Measurements from ENCODE around the gene MTFR1L.
A peak's percentile ranks its signal among the peaks of the same experiment; 100 is the strongest.

Gene MTFR1L

GRCh38 chr1:25820247-25821111, 725 bp downstream of the MTFR1L start:
- TF ChIP-seq, protein P1, sequence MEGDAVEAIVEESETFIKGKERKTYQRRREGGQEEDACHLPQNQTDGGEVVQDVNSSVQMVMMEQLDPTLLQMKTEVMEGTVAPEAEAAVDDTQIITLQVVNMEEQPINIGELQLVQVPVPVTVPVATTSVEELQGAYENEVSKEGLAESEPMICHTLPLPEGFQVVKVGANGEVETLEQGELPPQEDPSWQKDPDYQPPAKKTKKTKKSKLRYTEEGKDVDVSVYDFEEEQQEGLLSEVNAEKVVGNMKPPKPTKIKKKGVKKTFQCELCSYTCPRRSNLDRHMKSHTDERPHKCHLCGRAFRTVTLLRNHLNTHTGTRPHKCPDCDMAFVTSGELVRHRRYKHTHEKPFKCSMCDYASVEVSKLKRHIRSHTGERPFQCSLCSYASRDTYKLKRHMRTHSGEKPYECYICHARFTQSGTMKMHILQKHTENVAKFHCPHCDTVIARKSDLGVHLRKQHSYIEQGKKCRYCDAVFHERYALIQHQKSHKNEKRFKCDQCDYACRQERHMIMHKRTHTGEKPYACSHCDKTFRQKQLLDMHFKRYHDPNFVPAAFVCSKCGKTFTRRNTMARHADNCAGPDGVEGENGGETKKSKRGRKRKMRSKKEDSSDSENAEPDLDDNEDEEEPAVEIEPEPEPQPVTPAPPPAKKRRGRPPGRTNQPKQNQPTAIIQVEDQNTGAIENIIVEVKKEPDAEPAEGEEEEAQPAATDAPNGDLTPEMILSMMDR (IDR thresholded peaks at IDR 0.05; ENCODE audit: low read depth, low read length): no peak
- peak; percentile 53 to 71 for DNase-seq (ENCODE audit: low read depth in 2 of 2)
- peak overlapping the region; percentile 91 for H3K4me3 ChIP-seq (replicated peaks in 1 of 2; ENCODE audit: low read depth in 2 of 2, low read length in 2 of 2)

DNA sequence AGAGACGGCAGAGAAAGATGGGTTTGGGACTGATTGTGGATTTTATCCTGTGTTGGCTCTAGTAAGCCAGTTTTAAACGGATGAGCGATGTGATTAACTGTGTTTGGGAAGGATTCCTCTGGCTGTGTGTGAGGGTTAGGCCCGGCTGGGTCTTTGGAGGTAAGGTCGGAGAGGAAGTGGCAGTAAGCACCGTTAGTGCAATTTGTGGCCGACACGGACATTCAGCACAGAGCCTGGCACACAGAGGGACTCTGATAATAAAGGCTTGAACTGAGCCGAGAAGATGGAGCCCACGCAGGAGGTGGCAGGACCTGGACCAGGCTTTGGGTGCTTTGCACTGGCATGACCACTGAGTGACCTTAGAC, 1.3 kb downstream of the MTFR1L start:
- TF ChIP-seq, protein P1 (IDR thresholded peaks at IDR 0.05; ENCODE audit: low read depth, low read length): no peak
- no peak for DNase-seq (ENCODE audit: low read depth in 2 of 2)
- peak overlapping the region; percentile 91 for H3K4me3 ChIP-seq (replicated peaks in 1 of 2; ENCODE audit: low read depth in 2 of 2, low read length in 2 of 2)

DNA sequence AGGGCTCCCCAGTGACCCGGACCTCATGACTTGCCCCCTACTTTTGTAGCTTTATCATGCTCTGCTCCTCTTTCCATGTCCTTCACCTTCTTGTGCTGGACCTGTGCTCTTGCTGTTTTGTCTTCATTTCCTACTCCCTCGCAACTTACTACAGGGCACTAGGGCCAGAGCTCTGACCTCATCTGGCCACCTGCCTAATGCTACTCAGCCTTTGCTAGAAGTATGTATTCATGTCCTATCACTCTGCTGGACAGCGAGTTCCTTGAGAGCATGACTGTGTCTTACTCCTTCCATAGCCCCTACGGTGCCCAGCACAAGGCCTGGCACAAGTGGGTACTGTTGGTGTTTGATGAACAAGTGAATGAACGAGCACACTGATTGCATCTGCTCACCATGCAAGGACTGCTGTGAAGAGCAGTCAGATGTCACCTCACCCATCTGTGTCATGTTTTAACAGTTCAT, 1.9 kb downstream of the MTFR1L start:
- DNase-seq (ENCODE audit: low read depth in 2 of 2): peak; percentile 49 to 76
- TF ChIP-seq, protein P1 (IDR thresholded peaks at IDR 0.05; ENCODE audit: low read depth, low read length): no peak
- H3K4me3 ChIP-seq (replicated peaks in 1 of 2; ENCODE audit: low read depth in 2 of 2, low read length in 2 of 2): peak overlapping the region in 1 of 2 donors; percentile 4

DNA sequence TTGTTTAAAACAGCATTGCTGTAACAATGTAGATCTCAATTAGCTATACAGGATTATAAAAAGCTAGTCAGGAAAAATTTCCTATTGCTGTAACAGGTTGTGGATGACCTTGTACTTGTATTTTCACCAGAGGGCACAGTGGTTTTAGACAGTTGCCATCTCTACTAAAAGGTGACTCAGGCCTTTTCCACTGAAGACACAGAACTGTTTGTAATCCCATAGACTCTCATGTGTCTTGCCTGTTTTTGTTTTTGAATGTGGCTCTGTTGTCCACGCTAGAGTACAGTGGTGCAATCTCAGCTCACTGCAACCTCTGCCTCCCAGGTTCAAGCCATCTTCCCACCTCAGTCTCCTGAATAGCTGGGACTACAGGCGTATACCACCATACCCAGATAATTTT, 5.9 kb downstream of the MTFR1L start:
- TF ChIP-seq, protein P1 (IDR thresholded peaks at IDR 0.05; ENCODE audit: low read depth, low read length): no peak
- no peak for DNase-seq (ENCODE audit: low read depth in 2 of 2)

DNA sequence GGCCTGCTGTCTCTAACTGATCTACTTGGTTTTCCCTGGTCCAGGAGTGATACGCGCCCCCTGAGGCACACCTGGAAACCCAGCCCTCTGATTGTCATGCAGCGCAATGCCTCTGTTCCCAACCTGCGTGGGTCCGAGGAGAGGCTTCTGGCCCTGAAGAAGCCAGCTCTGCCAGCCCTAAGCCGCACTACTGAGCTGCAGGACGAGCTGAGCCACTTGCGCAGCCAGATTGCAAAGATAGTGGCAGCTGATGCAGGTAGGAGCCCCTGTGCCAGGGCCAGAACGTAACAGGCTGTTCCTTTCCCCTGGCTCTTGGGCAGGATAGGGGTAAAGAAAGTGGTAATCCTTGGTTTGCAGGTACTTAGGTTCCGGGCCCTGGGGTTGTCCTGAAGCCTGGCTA, 6.8 kb downstream of the MTFR1L start:
- DNase-seq (ENCODE audit: low read depth in 2 of 2): no peak
- TF ChIP-seq, protein P1 (IDR thresholded peaks at IDR 0.05; ENCODE audit: low read depth, low read length): no peak
- no peak overlapping the region for H3K4me3 ChIP-seq (replicated peaks in 1 of 2; ENCODE audit: low read depth in 2 of 2, low read length in 2 of 2)

More for the DNA sequence above, 5.9 kb downstream of the MTFR1L start:
- no peak overlapping the region for H3K4me3 ChIP-seq (replicated peaks in 1 of 2; ENCODE audit: low read depth in 2 of 2, low read length in 2 of 2)

- no peak overlapping the region for H3K4me3 ChIP-seq (replicated peaks in 1 of 2; ENCODE audit: low read depth in 2 of 2, low read length in 2 of 2)
- TF ChIP-seq, protein P1 (IDR thresholded peaks at IDR 0.05; ENCODE audit: low read depth, low read length): no peak
- no peak for DNase-seq (ENCODE audit: low read depth in 2 of 2)
Measured at GRCh38 chr1:25828491-25828890, 8.7 kb downstream of the MTFR1L start.

Measured in cardiac fibroblast (primary cell).